Adrenal gland (tissue), 5 donors: ENCODE results near the gene SPAG16.

Source experiments
- CTCF ChIP-seq, 6 experiments: fragments of 450-650 bp in 4 of 6; fragments of 200-600 bp in 2 of 6; sonication (generic) in 1 of 6; IDR thresholded peaks; 1 replicate in 5 of 6; 2 replicates in 1 of 6; pipeline versions ENCODE4 v1.5.1 to v1.8.0; 2016 to 2021; ENCODE audit warnings: antibody characterized with exemption in 6 of 6, mild to moderate bottlenecking in 2 of 6, moderate library complexity in 1 of 6
- POLR2A ChIP-seq, 2 donors: fragments of 450-650 bp; IDR thresholded peaks; one replicate each; pipeline ENCODE4 v1.6.1; 2017; ENCODE audit warnings: antibody characterized with exemption in 2 of 2, mild to moderate bottlenecking in 2 of 2, moderate library complexity in 1 of 2
- donor health status: DM: no; HTN: no; CAD: no.

GRCh38 chr2:213792045-213792444, 507.8 kb downstream of the SPAG16 start:
- TF ChIP-seq CTCF (IDR thresholded peaks at IDR 0.05) (no peak), POLR2A (IDR thresholded peaks at IDR 0.05) (no peak)
